Chondrocyte (in vitro differentiated cells): Measurements from ENCODE around the gene CBL. TPM values are rescaled to one million over a fixed set of nuclear protein-coding genes. Genes with fewer than 3 reads are reported as not detected.

Experiments
- DNase-seq: peaks from one replicate; pipeline ENCODE4 v3.0.0; 2021; ENCODE audit warnings: mixed read lengths, low spot score
- H3K27ac Mint-ChIP-seq: one replicate; pipeline ENCODE4 v1.8.0; 2021; ENCODE audit warnings: mild to moderate bottlenecking, moderate library complexity, mixed read lengths; ENCODE audit not compliant: unreplicated experiment
- H3K27me3 Mint-ChIP-seq: 2 replicates; pipeline ENCODE4 v1.8.0; 2021; ENCODE audit warnings: low read depth, mixed read lengths
- H3K36me3 Mint-ChIP-seq: 2 replicates; pipeline ENCODE4 v1.8.0; 2021; ENCODE audit warnings: low read depth, mixed read lengths
- H3K4me1 Mint-ChIP-seq: 2 replicates; pipeline ENCODE4 v1.8.0; 2021; ENCODE audit warnings: low read depth, mild to moderate bottlenecking, mixed read lengths
- H3K4me3 Mint-ChIP-seq: one replicate; pipeline ENCODE4 v1.8.0; 2021; ENCODE audit warnings: mild to moderate bottlenecking, moderate library complexity, mixed read lengths; ENCODE audit not compliant: unreplicated experiment
- H3K9me3 Mint-ChIP-seq: 2 replicates; pipeline ENCODE4 v1.8.0; 2021; ENCODE audit warnings: low read depth, mixed read lengths
- CTCF ChIP-seq: fragments of 200-600 bp; sonication (generic); IDR thresholded peaks from 2 replicates; pipeline ENCODE4 v1.5.0; 2021; ENCODE audit warnings: antibody characterized with exemption, mild to moderate bottlenecking, moderate library complexity
- total RNA-seq: library from RNA; stranded (reverse); gene quantifications from 3 replicates; pipeline ENCODE4 v1.2.1, GENCODE V29; 2021

CBL gene
- total RNA-seq, 1 donor from 2014 or later, result 25.8 TPM

- H3K9me3 Mint-ChIP-seq, result no peaks in the 10 kb centered on the region
- peaks cover 18% of the 10 kb centered on the region for H3K4me1 Mint-ChIP-seq
- peaks cover 24% of the 10 kb centered on the region for H3K27me3 Mint-ChIP-seq
- no peak for TF ChIP-seq CTCF
- no peak overlapping the region for H3K27ac Mint-ChIP-seq
- no peaks in the 10 kb centered on the region for H3K36me3 Mint-ChIP-seq
- DNase-seq, result peak; percentile 56
- H3K4me3 Mint-ChIP-seq, result no peak overlapping the region
Observed at GRCh38 chr11:119344291-119345010, 138.3 kb downstream of the CBL start.

DNA sequence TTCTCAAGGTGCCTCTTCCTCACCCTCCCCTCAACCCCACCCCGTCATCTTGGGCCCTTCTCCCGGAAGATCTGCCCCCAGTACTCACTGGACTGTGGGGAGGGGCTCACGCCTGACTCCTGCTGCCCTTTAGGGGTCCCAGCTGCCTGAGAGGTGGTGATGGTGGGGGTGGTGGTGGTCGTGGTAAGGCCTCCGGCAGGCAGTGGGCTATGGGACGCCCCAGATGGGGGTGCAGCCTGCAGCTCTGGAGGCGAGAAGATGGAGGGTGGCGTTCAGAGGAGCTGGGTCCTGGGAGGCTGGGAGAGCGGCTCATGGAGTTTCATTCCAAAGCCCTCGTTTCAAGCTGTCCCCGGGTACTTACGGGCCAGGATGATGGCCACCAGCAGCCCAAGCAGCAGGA, 139.5 kb downstream of the CBL start:
- no peak for TF ChIP-seq CTCF
- no peak overlapping the region for H3K4me3 Mint-ChIP-seq
- DNase-seq, result peak; percentile 83
- no peak overlapping the region for H3K27ac Mint-ChIP-seq
- H3K27me3 Mint-ChIP-seq, result peaks cover 28% of the 10 kb centered on the region
- no peaks in the 10 kb centered on the region for H3K9me3 Mint-ChIP-seq
- H3K36me3 Mint-ChIP-seq, result no peaks in the 10 kb centered on the region
- peaks cover 17% of the 10 kb centered on the region for H3K4me1 Mint-ChIP-seq

GRCh38 chr11:119346605-119347004, 140.5 kb downstream of the CBL start, which contains the start of gene MFRP:
TSS of gene MFRP (minus strand) at chr11:119346705. CDS start at chr11:119346513, 192 bp downstream.
- DNase-seq, result peak; percentile 58
- H3K9me3 Mint-ChIP-seq, result no peaks in the 10 kb centered on the region
- no peak for TF ChIP-seq CTCF
- H3K36me3 Mint-ChIP-seq, result no peaks in the 10 kb centered on the region
- H3K27ac Mint-ChIP-seq, result no peak within 1 kb of the TSS
- H3K27me3 Mint-ChIP-seq, result peaks cover 29% of the 10 kb centered on the region
- peaks cover 11% of the 10 kb centered on the region for H3K4me1 Mint-ChIP-seq
- H3K4me3 Mint-ChIP-seq, result no peak within 1 kb of the TSS

GRCh38 chr11:119347242-119347641, 141.1 kb downstream of the CBL start:
- TF ChIP-seq CTCF, result no peak
- H3K27ac Mint-ChIP-seq, result no peak overlapping the region
- peaks cover 33% of the 10 kb centered on the region for H3K27me3 Mint-ChIP-seq
- no peaks in the 10 kb centered on the region for H3K9me3 Mint-ChIP-seq
- no peak overlapping the region for H3K4me3 Mint-ChIP-seq
- DNase-seq, result peak; percentile 5
- no peaks in the 10 kb centered on the region for H3K36me3 Mint-ChIP-seq
- peaks cover 11% of the 10 kb centered on the region for H3K4me1 Mint-ChIP-seq

- H3K4me1 Mint-ChIP-seq, result peaks cover 11% of the 10 kb centered on the region
Observed at GRCh38 chr11:119347940-119348605, 141.9 kb downstream of the CBL start.

More at GRCh38 chr11:119347940-119348605, 141.9 kb downstream of the CBL start:
- no peak for TF ChIP-seq CTCF
- Mint-ChIP-seq H3K27me3 (peaks cover 35% of the 10 kb centered on the region), H3K27ac (no peak overlapping the region), H3K9me3 (no peaks in the 10 kb centered on the region), H3K4me3 (no peak overlapping the region), H3K36me3 (no peaks in the 10 kb centered on the region)
- peak; percentile 54 for DNase-seq
